Stimulated activated naive CD8-positive, alpha-beta T cell treated with anti-CD3 and anti-CD28 coated beads, Interleukin-15, Interleukin-2, amounts not matched to agents 100 ng/mL and 50 ng/mL, for 24 hours (primary cell): ENCODE measurements around the gene STX8.

Experiments used
- H3K27ac Mint-ChIP-seq: one replicate; pipeline ENCODE4 v1.8.0; 2021; ENCODE audit warnings: mild to moderate bottlenecking, mixed read lengths
- H3K27me3 Mint-ChIP-seq: one replicate; pipeline ENCODE4 v1.8.0; 2021; ENCODE audit warnings: mixed read lengths
- H3K36me3 Mint-ChIP-seq: one replicate; pipeline ENCODE4 v1.8.0; 2021; ENCODE audit warnings: low read depth, mixed read lengths
- H3K4me1 Mint-ChIP-seq: one replicate; pipeline ENCODE4 v1.8.0; 2021; ENCODE audit warnings: low read depth, mixed read lengths
- H3K4me3 Mint-ChIP-seq: one replicate; pipeline ENCODE4 v1.8.0; 2021; ENCODE audit warnings: mild to moderate bottlenecking, mixed read lengths
- H3K9me3 Mint-ChIP-seq: one replicate; pipeline ENCODE4 v1.8.0; 2021; ENCODE audit warnings: mixed read lengths

Gene STX8

DNA sequence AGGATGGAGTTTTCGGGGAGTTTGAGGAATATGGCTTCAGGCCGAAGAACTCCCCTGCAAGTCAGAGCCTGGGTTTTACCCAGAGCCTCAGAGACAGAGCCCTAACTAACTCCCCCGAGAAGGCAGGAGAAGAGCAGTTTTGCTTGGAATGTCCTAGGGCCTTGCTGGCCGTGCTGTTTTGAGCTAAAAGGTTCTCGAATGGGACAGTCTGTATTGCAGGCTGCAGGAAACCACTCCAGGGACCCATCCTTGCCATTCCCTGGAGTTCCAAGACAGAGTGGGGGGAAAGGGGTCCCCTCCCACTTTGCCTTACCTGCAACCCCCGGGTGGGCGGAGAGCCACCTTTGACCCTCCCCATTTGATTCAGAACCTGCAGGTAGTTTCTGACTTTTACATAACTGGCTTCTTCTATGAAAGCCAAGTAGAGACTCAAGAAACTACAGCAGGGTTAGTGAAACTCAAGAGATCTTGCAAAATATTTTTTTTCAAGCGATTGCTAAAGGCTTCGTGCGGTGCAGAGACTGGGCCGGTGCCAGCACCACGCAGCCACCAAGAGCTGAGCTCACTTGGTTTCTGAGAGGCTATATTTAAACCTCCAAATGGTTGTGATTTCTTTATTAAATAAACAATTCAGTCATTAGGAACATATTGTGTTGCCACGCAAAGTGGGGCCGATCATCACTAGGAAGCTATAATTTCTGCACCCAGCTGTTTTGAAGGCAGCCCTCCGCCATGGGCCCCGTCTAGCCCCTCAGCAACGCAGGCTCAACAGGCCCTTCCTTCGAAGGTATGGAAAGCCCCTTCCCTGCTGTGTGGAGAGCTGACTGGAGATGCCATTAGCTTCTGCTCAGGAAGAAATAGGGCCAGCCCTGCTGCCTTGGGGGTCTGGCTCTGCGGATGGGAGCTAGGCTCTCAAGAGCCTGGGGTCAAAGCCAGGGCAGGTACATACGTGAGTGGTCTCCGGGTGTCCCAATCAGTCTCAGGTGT is 331.3 kb downstream of the STX8 start:
- Mint-ChIP-seq H3K27me3 (no peaks in the 10 kb centered on the region), H3K4me3 (no peak overlapping the region), H3K36me3 (no peaks in the 10 kb centered on the region), H3K4me1 (peaks cover 6% of the 10 kb centered on the region), H3K27ac (no peak overlapping the region), H3K9me3 (no peaks in the 10 kb centered on the region)

DNA sequence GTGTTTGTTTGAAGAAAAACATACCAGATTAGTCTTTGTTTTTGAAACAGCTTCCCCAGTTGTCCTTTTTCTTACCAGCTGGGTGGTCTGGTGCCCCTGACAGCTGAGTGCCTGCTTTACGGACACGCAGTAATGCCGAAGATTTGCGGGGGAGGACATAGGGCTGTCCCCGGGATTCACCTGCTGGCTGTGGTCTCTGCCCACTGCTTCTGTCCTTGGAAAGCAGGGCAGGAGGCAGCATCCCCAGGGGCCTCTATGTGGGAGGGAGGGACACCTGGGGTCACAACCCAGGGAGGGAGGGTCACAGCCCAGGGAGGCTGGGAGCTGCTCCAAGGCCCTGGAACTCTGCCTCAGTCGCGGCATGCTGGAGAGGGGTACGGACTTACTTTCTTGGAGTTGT is 332.6 kb downstream of the STX8 start:
- Mint-ChIP-seq H3K4me3 (no peak overlapping the region), H3K27me3 (no peaks in the 10 kb centered on the region), H3K4me1 (peaks cover 15% of the 10 kb centered on the region), H3K9me3 (no peaks in the 10 kb centered on the region), H3K36me3 (no peaks in the 10 kb centered on the region), H3K27ac (no peak overlapping the region)

DNA sequence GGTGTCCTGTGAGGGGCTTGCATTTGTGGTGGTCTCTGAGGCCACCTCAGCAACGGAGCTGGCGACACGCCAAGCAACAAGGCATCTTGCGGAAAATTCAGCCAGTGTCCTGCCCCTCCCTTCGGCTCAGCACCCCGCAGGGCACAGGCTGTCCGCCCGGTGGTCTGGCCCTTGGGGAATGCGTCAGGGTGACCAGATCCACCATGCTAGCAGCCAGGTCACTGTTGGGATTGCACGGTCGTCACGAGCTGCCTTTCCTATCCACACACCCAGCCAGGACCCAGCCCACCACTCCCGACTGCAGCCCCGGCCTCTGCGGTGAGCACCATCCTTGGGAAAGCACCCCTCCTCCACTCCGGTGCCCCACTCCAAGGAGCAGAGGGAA is 333.1 kb downstream of the STX8 start:
- Mint-ChIP-seq H3K4me3 (no peak overlapping the region), H3K36me3 (no peaks in the 10 kb centered on the region), H3K4me1 (peaks cover 15% of the 10 kb centered on the region), H3K9me3 (no peaks in the 10 kb centered on the region), H3K27me3 (no peaks in the 10 kb centered on the region), H3K27ac (no peak overlapping the region)

- H3K27me3 Mint-ChIP-seq, result no peaks in the 10 kb centered on the region
- H3K36me3 Mint-ChIP-seq, result no peaks in the 10 kb centered on the region
- no peaks in the 10 kb centered on the region for H3K9me3 Mint-ChIP-seq
- peaks cover 15% of the 10 kb centered on the region for H3K4me1 Mint-ChIP-seq
- H3K27ac Mint-ChIP-seq, result no peak overlapping the region
- no peak overlapping the region for H3K4me3 Mint-ChIP-seq
These were observed 333.7 kb downstream of the STX8 start for GRCh38 chr17:9241774-9242496.

- H3K27me3 Mint-ChIP-seq, result no peaks in the 10 kb centered on the region
- no peaks in the 10 kb centered on the region for H3K36me3 Mint-ChIP-seq
- no peaks in the 10 kb centered on the region for H3K9me3 Mint-ChIP-seq
- peak overlapping the region; percentile 17 for H3K4me3 Mint-ChIP-seq
- H3K4me1 Mint-ChIP-seq, result peaks cover 15% of the 10 kb centered on the region
- H3K27ac Mint-ChIP-seq, result no peak overlapping the region
These were observed 334.3 kb downstream of the STX8 start for GRCh38 chr17:9241371-9241712.

- H3K27ac Mint-ChIP-seq, result no peak overlapping the region
- no peaks in the 10 kb centered on the region for H3K27me3 Mint-ChIP-seq
- no peaks in the 10 kb centered on the region for H3K9me3 Mint-ChIP-seq
- H3K36me3 Mint-ChIP-seq, result no peaks in the 10 kb centered on the region
- H3K4me1 Mint-ChIP-seq, result peaks cover 15% of the 10 kb centered on the region
- H3K4me3 Mint-ChIP-seq, result peak overlapping the region; percentile 10
These were observed 334.8 kb downstream of the STX8 start for GRCh38 chr17:9240659-9241370.

DNA sequence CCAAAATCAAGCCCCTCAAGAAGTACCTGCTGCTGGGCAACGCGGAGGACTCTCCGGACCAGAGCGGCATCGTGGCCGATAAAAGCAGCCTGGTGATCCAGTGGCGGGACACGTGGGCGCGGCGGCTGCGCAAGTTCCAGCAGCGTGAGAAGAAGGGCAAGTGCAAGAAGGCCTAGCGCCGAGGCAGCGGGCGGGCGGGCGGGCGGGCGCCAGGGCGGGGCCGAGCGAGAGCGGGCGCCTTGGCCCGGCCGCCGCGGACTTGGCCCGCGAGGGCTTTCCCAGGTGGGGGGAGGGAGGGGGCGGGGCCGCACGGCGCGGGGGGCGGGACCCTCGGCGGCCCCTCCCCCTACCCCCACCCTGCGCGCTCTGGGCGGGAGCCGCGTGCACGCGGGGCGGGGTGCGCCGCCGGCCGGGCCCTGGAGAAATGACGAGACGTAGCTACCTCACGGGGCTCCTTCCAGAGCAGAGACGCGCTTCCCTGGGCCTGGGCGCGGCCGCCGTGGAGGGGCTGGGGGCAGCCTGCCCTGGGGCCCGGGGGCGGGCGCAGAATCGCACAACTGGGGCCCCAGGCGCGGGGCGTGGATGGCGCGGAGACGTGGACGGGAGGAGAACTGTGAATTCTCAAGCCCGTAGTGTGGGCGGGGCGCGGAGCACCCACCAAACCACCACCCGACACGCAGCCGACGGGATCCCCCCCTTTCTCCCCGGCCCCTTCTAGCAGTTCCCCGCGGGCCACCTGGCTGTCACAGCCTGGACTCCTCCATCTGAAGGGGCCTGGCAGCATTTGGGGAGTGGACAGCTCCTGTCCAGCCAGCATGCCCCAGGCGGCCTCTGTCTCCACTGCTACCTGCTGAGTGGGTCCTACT is 335.6 kb downstream of the STX8 start:
- Mint-ChIP-seq H3K4me3 (peak overlapping the region; percentile 82), H3K9me3 (no peaks in the 10 kb centered on the region), H3K27ac (peak overlapping the region; percentile 75), H3K27me3 (peaks cover 4% of the 10 kb centered on the region), H3K4me1 (peaks cover 22% of the 10 kb centered on the region), H3K36me3 (no peaks in the 10 kb centered on the region)

DNA sequence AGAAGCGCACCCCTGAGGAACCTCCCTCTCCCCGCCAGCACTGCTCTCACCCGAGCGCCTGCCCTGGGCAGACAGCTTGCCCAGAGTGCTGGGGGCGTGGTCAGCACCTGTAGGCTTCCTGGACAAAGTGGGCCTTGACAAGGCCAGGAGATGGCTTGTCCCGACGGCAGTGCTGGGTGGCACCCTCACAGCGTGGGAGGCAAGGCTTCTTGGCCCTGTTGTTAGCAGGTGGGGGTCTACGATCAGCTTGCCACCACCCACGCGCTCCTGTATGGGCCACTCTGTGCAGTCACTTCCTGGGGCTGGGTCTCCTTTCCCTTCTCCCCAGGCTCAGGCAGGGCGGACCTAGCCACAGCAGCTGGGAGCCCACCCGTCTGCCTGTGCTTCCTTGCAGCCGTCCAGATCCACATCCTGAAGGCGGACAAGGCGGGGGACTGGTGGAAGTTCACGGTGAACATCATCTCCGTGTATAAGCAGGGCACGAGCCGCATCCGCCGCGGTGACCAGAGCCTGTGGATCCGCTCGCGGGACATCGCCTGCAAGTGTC is 336.3 kb downstream of the STX8 start:
- H3K4me1 Mint-ChIP-seq, result peaks cover 22% of the 10 kb centered on the region
- peaks cover 4% of the 10 kb centered on the region for H3K27me3 Mint-ChIP-seq
- H3K27ac Mint-ChIP-seq, result peak overlapping the region; percentile 75
- peak overlapping the region; percentile 82 for H3K4me3 Mint-ChIP-seq
- H3K9me3 Mint-ChIP-seq, result no peaks in the 10 kb centered on the region
- no peaks in the 10 kb centered on the region for H3K36me3 Mint-ChIP-seq

- Mint-ChIP-seq H3K4me3 (peak overlapping the region; percentile 82), H3K4me1 (peaks cover 22% of the 10 kb centered on the region), H3K9me3 (no peaks in the 10 kb centered on the region), H3K27ac (peak overlapping the region; percentile 75), H3K27me3 (peaks cover 4% of the 10 kb centered on the region), H3K36me3 (no peaks in the 10 kb centered on the region)
These were observed 337.0 kb downstream of the STX8 start for GRCh38 chr17:9238340-9239245.

GRCh38 chr17:9237661-9238301 is 337.8 kb downstream of the STX8 start:
- Mint-ChIP-seq H3K36me3 (no peaks in the 10 kb centered on the region), H3K4me1 (peaks cover 22% of the 10 kb centered on the region), H3K27me3 (peaks cover 4% of the 10 kb centered on the region), H3K9me3 (no peaks in the 10 kb centered on the region), H3K4me3 (no peak overlapping the region), H3K27ac (no peak overlapping the region)

- no peaks in the 10 kb centered on the region for H3K36me3 Mint-ChIP-seq
- no peak overlapping the region for H3K27ac Mint-ChIP-seq
- no peak overlapping the region for H3K4me3 Mint-ChIP-seq
- peaks cover 22% of the 10 kb centered on the region for H3K4me1 Mint-ChIP-seq
- no peaks in the 10 kb centered on the region for H3K9me3 Mint-ChIP-seq
- H3K27me3 Mint-ChIP-seq, result peaks cover 4% of the 10 kb centered on the region
These were observed 338.6 kb downstream of the STX8 start for GRCh38 chr17:9237053-9237410.

DNA sequence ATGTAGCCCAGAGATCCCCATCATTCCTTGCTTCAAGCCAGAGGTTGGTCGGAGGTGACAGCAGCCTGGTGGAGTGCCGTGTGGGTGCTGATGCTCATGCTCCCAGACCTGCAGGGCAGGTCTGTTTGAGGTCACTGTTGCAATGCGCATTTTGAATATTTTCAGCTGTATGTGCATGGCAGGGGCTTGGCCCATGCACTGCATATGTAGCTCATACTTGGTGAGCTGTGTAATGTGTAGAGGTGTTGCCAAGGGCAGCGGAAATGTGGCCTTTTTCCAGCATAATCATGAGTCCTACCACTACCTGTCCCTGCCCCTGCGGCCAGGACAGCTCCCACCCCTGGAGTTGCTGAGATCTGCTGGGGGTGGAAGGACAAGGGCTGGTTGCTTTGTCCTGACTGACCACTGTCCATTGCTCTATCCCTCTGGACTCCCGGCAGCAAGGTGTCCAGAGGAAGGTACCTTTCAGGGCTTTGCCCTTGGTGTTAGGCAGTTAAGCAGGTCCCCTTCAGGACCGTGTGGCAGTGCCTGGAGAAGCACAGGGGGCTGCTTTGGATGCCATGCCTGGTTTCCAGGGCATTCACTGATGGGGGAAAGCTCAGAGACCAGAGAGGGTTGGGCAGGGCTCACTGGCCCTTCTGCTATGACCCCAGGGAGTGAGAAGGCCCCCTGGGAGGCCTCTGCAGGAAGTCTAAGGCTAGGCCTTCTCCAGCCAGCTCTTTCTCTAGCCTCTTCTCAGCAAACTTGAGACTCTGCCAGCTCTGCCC is 339.2 kb downstream of the STX8 start:
- no peak overlapping the region for H3K27ac Mint-ChIP-seq
- no peaks in the 10 kb centered on the region for H3K9me3 Mint-ChIP-seq
- H3K36me3 Mint-ChIP-seq, result no peaks in the 10 kb centered on the region
- H3K4me1 Mint-ChIP-seq, result peaks cover 22% of the 10 kb centered on the region
- H3K27me3 Mint-ChIP-seq, result peaks cover 4% of the 10 kb centered on the region
- no peak overlapping the region for H3K4me3 Mint-ChIP-seq
